Liver (tissue), 9 donors: Measurements from ENCODE around the gene ADM5. TPM values are rescaled to one million over a fixed set of nuclear protein-coding genes. Genes with fewer than 3 reads are reported as not detected.

Experiments
- DNase-seq: peaks from one replicate; pipeline ENCODE4 v3.0.0-alpha.2; 2017; ENCODE audit warnings: low spot score
- H3K27ac ChIP-seq, 2 donors: one replicate each; pipeline ENCODE4 v1.7.0; 2013; ENCODE audit warnings: inconsistent platforms in 2 of 2, low read length in 2 of 2, control low read depth in 1 of 2, low read depth in 1 of 2, mild to moderate bottlenecking in 1 of 2
- H3K27me3 ChIP-seq, 4 donors: one replicate each; pipeline versions ENCODE4 v1.6.1 to v1.7.0; 2013; ENCODE audit warnings: low read length in 3 of 4, inconsistent platforms in 1 of 4, mild to moderate bottlenecking in 1 of 4, moderate library complexity in 1 of 4; ENCODE audit not compliant: control insufficient read depth in 4 of 4, insufficient read depth in 4 of 4
- H3K36me3 ChIP-seq, 4 donors: one replicate each; pipeline versions ENCODE4 v1.6.1 to v1.7.0; 2013; ENCODE audit warnings: low read length in 3 of 4, mild to moderate bottlenecking in 3 of 4, low read depth in 1 of 4, moderate library complexity in 1 of 4; ENCODE audit not compliant: control insufficient read depth in 4 of 4, insufficient read depth in 3 of 4
- H3K4me1 ChIP-seq, 4 donors: one replicate each; pipeline versions ENCODE4 v1.6.1 to v1.7.0; 2013; ENCODE audit warnings: low read length in 3 of 4, mild to moderate bottlenecking in 3 of 4, moderate library complexity in 1 of 4; ENCODE audit not compliant: control insufficient read depth in 4 of 4, insufficient read depth in 4 of 4
- H3K4me3 ChIP-seq, 3 donors: one replicate each; pipeline versions ENCODE4 v1.6.1 to v1.7.0; 2013; ENCODE audit warnings: low read length in 3 of 3, control low read depth in 1 of 3, low read depth in 1 of 3, mild to moderate bottlenecking in 1 of 3
- H3K9ac ChIP-seq, 2 donors: one replicate each; pipeline ENCODE4 v1.7.0; 2013; ENCODE audit warnings: low read length in 2 of 2, mild to moderate bottlenecking in 2 of 2, moderate library complexity in 2 of 2, control low read depth in 1 of 2, low read depth in 1 of 2
- H3K9me3 ChIP-seq, 4 donors: one replicate each; pipeline versions ENCODE4 v1.6.1 to v1.7.0; 2013; ENCODE audit warnings: low read length in 3 of 4; ENCODE audit not compliant: control insufficient read depth in 4 of 4
- CTCF ChIP-seq: fragments of 150-350 bp; IDR thresholded peaks from 2 replicates; pipeline ENCODE4 v1.5.1; 2017; ENCODE audit warnings: improper control_type of control experiment, low read depth, low read length; ENCODE audit not compliant: missing input control
- EGR1 ChIP-seq, 2 donors: IDR thresholded peaks; 2 replicates each; pipeline ENCODE4 v1.6.1; 2016 to 2018; ENCODE audit warnings: antibody characterized with exemption in 2 of 2, low read depth in 2 of 2
- FOXA1 ChIP-seq: IDR thresholded peaks from 2 replicates; pipeline ENCODE4 v1.6.1; 2016; ENCODE audit warnings: antibody characterized with exemption
- FOXA2 ChIP-seq: IDR thresholded peaks from 2 replicates; pipeline ENCODE4 v1.6.1; 2016; ENCODE audit warnings: antibody characterized with exemption
- GABPA ChIP-seq, 2 donors: IDR thresholded peaks in 1 of 2; conservative IDR thresholded peaks in 1 of 2; 2 replicates each; pipeline ENCODE4 v1.6.1; 2016; ENCODE audit warnings: antibody characterized with exemption in 2 of 2, mild to moderate bottlenecking in 1 of 2, moderate library complexity in 1 of 2
- HNF4A ChIP-seq, 2 donors: conservative IDR thresholded peaks; 2 replicates each; pipeline ENCODE4 v1.6.1; 2016; ENCODE audit warnings: antibody characterized with exemption in 2 of 2, mild to moderate bottlenecking in 2 of 2
- HNF4G ChIP-seq: IDR thresholded peaks from 2 replicates; pipeline ENCODE4 v1.6.1; 2016; ENCODE audit warnings: antibody characterized with exemption
- JUND ChIP-seq, 2 donors: IDR thresholded peaks; 2 replicates each; pipeline ENCODE4 v1.6.1; 2016; ENCODE audit warnings: antibody characterized with exemption in 2 of 2
- NR2F2 ChIP-seq: IDR thresholded peaks from 2 replicates; pipeline ENCODE4 v1.6.1; 2016; ENCODE audit warnings: antibody characterized with exemption
- RAD21 ChIP-seq, 2 donors: IDR thresholded peaks; 2 replicates each; pipeline ENCODE4 v1.6.1; 2016; ENCODE audit warnings: antibody characterized with exemption in 2 of 2, mild to moderate bottlenecking in 2 of 2
- RXRA ChIP-seq, 2 donors: IDR thresholded peaks; 2 replicates each; pipeline ENCODE4 v1.6.1; 2017 to 2018; ENCODE audit warnings: antibody characterized with exemption in 2 of 2, mild to moderate bottlenecking in 1 of 2
- SP1 ChIP-seq: IDR thresholded peaks from 2 replicates; pipeline ENCODE4 v1.6.1; 2018; ENCODE audit warnings: antibody characterized with exemption, mild to moderate bottlenecking
- TAF1 ChIP-seq: conservative IDR thresholded peaks from 2 replicates; pipeline ENCODE4 v1.6.1; 2016; ENCODE audit warnings: antibody characterized with exemption, mild to moderate bottlenecking
- YY1 ChIP-seq: IDR thresholded peaks from 2 replicates; pipeline ENCODE4 v1.6.1; 2016; ENCODE audit warnings: antibody characterized with exemption, mild to moderate bottlenecking
- WGBS: extraction: QIAGEN DNeasy Blood & Tissue Kit; methylation state at CpG from one replicate; pipeline ENCODE4 v1.1.7; 2013; 5-methylcytosine and 5-hydroxymethylcytosine counted together
- polyA plus RNA-seq, 2 donors: library from polyadenylated mRNA; stranded (reverse) in 1 of 2; unstranded in 1 of 2; fragments of 200-250 nt in 1 of 2; fragments of >200 nt in 1 of 2; fragmentation: Nextera tagmentation in 1 of 2; extraction: Ambion mirVana in 1 of 2; gene quantifications; one replicate each; pipeline versions ENCODE4 v1.2.1 to v1.2.3, GENCODE V29; 2013 to 2015
- total RNA-seq, 2 donors: library from RNA; depleted of rRNA; stranded (reverse); fragments of >200 nt; gene quantifications; one replicate each; pipeline ENCODE4 v1.2.3, GENCODE V29; 2014
- TF ChIP-seq, protein P1 (sequence below): IDR thresholded peaks from 2 replicates; pipeline ENCODE4 v1.6.1; 2016; ENCODE audit warnings: antibody characterized with exemption, mild to moderate bottlenecking
- TF ChIP-seq, protein P2 (sequence below): IDR thresholded peaks from 2 replicates; pipeline ENCODE4 v1.6.1; 2016; ENCODE audit warnings: antibody characterized with exemption
- TF ChIP-seq, protein P3 (sequence below): IDR thresholded peaks from 2 replicates; pipeline ENCODE4 v1.6.1; 2016; ENCODE audit warnings: antibody characterized with exemption
- TF ChIP-seq, protein P4 (sequence below): IDR thresholded peaks from 2 replicates; pipeline ENCODE4 v1.6.1; 2016; ENCODE audit warnings: antibody characterized with exemption
- donor health status: healthy.
- donor health status: healthy.
- donor health status: healthy.
- donor health status: healthy.
- donor health status: healthy.

The ADM5 gene
- total and polyA plus RNA-seq, 4 donors: 0.11 to 0.84 (median 0.26) TPM

DNA sequence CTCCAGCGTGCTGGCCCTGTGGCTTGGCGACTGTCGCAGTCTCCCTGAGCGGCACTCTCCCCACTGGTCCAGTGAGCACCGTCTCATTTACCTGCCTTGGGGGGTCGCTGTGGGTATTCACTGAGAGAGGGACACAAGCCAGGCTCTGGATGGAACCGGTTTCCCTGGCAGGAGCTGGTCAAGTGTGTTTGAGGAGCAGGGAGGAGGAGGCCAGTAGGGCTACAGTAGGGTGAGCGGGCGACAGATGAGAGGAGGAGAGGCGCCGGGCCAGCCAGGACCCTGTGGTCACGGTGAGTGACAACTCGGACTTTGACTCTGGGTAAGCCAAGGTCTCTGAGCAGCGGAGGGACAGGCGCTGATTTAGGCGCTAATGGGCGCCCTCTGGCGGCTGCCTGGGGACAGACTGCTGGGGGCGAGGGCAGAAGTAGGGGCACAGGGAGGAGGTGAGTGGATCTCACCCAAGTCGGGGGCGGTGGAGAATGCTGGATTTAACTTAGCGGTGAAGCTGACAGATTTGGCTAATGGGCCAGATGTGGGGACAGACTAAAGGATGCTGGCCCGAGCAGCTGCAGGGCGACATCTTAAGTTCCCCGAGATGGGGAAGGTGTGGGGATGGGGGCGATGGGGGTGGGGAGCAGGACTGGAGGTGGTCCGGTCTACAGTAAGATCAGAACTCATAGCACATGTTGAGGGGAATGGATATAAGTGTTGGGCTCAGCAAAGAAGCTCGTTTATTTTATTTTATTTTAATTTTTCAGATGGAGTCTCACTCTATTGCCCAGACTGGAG is 17.1 kb upstream of the ADM5 start:
- WGBS: 22% methylated on average over 28 of the region's 28 CpGs
- peak overlapping the region in 1 of 3 donors; percentile 16 for H3K4me3 ChIP-seq

More for the DNA sequence above, 17.1 kb upstream of the ADM5 start:
- Histone ChIP-seq H3K27me3 (no peaks in the 10 kb centered on the region), H3K9ac (no peak overlapping the region), H3K27ac (peak overlapping the region; percentile 63 to 83), H3K4me1 (peaks cover 0 to 17% (median 7%) of the 10 kb centered on the region in 4 donors), H3K9me3 (no peaks in the 10 kb centered on the region), H3K36me3 (peaks cover 0 to 2% (median 0%) of the 10 kb centered on the region in 4 donors)
- TF ChIP-seq, protein P1, sequence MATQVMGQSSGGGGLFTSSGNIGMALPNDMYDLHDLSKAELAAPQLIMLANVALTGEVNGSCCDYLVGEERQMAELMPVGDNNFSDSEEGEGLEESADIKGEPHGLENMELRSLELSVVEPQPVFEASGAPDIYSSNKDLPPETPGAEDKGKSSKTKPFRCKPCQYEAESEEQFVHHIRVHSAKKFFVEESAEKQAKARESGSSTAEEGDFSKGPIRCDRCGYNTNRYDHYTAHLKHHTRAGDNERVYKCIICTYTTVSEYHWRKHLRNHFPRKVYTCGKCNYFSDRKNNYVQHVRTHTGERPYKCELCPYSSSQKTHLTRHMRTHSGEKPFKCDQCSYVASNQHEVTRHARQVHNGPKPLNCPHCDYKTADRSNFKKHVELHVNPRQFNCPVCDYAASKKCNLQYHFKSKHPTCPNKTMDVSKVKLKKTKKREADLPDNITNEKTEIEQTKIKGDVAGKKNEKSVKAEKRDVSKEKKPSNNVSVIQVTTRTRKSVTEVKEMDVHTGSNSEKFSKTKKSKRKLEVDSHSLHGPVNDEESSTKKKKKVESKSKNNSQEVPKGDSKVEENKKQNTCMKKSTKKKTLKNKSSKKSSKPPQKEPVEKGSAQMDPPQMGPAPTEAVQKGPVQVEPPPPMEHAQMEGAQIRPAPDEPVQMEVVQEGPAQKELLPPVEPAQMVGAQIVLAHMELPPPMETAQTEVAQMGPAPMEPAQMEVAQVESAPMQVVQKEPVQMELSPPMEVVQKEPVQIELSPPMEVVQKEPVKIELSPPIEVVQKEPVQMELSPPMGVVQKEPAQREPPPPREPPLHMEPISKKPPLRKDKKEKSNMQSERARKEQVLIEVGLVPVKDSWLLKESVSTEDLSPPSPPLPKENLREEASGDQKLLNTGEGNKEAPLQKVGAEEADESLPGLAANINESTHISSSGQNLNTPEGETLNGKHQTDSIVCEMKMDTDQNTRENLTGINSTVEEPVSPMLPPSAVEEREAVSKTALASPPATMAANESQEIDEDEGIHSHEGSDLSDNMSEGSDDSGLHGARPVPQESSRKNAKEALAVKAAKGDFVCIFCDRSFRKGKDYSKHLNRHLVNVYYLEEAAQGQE: peak; percentile 14
- TF ChIP-seq, protein P2, sequence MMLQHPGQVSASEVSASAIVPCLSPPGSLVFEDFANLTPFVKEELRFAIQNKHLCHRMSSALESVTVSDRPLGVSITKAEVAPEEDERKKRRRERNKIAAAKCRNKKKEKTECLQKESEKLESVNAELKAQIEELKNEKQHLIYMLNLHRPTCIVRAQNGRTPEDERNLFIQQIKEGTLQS: no peak
- TF ChIP-seq JUND (IDR thresholded peaks at IDR 0.05): no peak
- no peak for TF ChIP-seq TAF1
- TF ChIP-seq SP1: peak; percentile 76
- no peak for TF ChIP-seq EGR1 (IDR thresholded peaks at IDR 0.05; ENCODE audit: low read depth in 2 of 2)
- TF ChIP-seq, protein P3, sequence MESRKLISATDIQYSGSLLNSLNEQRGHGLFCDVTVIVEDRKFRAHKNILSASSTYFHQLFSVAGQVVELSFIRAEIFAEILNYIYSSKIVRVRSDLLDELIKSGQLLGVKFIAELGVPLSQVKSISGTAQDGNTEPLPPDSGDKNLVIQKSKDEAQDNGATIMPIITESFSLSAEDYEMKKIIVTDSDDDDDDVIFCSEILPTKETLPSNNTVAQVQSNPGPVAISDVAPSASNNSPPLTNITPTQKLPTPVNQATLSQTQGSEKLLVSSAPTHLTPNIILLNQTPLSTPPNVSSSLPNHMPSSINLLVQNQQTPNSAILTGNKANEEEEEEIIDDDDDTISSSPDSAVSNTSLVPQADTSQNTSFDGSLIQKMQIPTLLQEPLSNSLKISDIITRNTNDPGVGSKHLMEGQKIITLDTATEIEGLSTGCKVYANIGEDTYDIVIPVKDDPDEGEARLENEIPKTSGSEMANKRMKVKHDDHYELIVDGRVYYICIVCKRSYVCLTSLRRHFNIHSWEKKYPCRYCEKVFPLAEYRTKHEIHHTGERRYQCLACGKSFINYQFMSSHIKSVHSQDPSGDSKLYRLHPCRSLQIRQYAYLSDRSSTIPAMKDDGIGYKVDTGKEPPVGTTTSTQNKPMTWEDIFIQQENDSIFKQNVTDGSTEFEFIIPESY: peak; percentile 14
- peak; percentile 51 for TF ChIP-seq YY1
- TF ChIP-seq, protein P4, sequence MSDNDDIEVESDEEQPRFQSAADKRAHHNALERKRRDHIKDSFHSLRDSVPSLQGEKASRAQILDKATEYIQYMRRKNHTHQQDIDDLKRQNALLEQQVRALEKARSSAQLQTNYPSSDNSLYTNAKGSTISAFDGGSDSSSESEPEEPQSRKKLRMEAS: peak; percentile 8
- peak; percentile 76 to 87 for TF ChIP-seq RAD21 (IDR thresholded peaks at IDR 0.05)
- peak; percentile 90 for TF ChIP-seq CTCF
- TF ChIP-seq HNF4G: peak; percentile 88
- peak; percentile 92 to 93 for TF ChIP-seq HNF4A (conservative IDR thresholded peaks at IDR 0.05)
- no peak for TF ChIP-seq NR2F2
- no peak for TF ChIP-seq GABPA (IDR thresholded peaks at IDR 0.05 in 1 of 2, conservative IDR thresholded peaks at IDR 0.05 in 1 of 2)
- TF ChIP-seq FOXA1: no peak
- TF ChIP-seq FOXA2: no peak
- TF ChIP-seq RXRA (IDR thresholded peaks at IDR 0.05): peak; percentile 49 to 56
- peak; percentile 82 for DNase-seq
